ENCODE data around the gene PLEKHG3.

Gene PLEKHG3

GRCh38 chr14:64768401-64769095 lies 64.3 kb downstream of the PLEKHG3 start:
- DNase-seq (ENCODE audit: low read depth), result no peak
- no peak overlapping the region for H3K4me3 ChIP-seq (ENCODE audit: control insufficient read depth, low read depth, low read length)
- TF ChIP-seq CTCF (conservative IDR thresholded peaks at IDR 0.05; ENCODE audit: control insufficient read depth, insufficient read depth, low read depth, low read length), result no peak

- DNase-seq (ENCODE audit: low read depth), result no peak
- no peak overlapping the region for H3K4me3 ChIP-seq (ENCODE audit: control insufficient read depth, low read depth, low read length)
- TF ChIP-seq CTCF (conservative IDR thresholded peaks at IDR 0.05; ENCODE audit: control insufficient read depth, insufficient read depth, low read depth, low read length), result no peak
Observed at GRCh38 chr14:64769096-64770020, 65.1 kb downstream of the PLEKHG3 start.

- no peak for DNase-seq (ENCODE audit: low read depth)
- H3K4me3 ChIP-seq (ENCODE audit: control insufficient read depth, low read depth, low read length), result no peak overlapping the region
- TF ChIP-seq CTCF (conservative IDR thresholded peaks at IDR 0.05; ENCODE audit: control insufficient read depth, insufficient read depth, low read depth, low read length), result no peak
Observed at GRCh38 chr14:64770751-64771150, 66.5 kb downstream of the PLEKHG3 start.

- TF ChIP-seq CTCF (conservative IDR thresholded peaks at IDR 0.05; ENCODE audit: control insufficient read depth, insufficient read depth, low read depth, low read length), result no peak
- no peak for DNase-seq (ENCODE audit: low read depth)
- H3K4me3 ChIP-seq (ENCODE audit: control insufficient read depth, low read depth, low read length), result no peak overlapping the region
Observed at GRCh38 chr14:64771161-64771560, 66.9 kb downstream of the PLEKHG3 start.

GRCh38 chr14:64772397-64772950 lies 68.2 kb downstream of the PLEKHG3 start:
- H3K4me3 ChIP-seq (ENCODE audit: control insufficient read depth, low read depth, low read length), result no peak overlapping the region
- no peak for TF ChIP-seq CTCF (conservative IDR thresholded peaks at IDR 0.05; ENCODE audit: control insufficient read depth, insufficient read depth, low read depth, low read length)
- no peak for DNase-seq (ENCODE audit: low read depth)

GRCh38 chr14:64773046-64773445 lies 68.8 kb downstream of the PLEKHG3 start:
- DNase-seq (ENCODE audit: low read depth), result no peak
- no peak for TF ChIP-seq CTCF (conservative IDR thresholded peaks at IDR 0.05; ENCODE audit: control insufficient read depth, insufficient read depth, low read depth, low read length)
- H3K4me3 ChIP-seq (ENCODE audit: control insufficient read depth, low read depth, low read length), result no peak overlapping the region
